Activated gamma-delta T cell treated with anti-CD3 and anti-CD28 coated beads, Interleukin-2, amount 50 U/mL, for 16 hours (primary cell): ENCODE results near the gene SLC25A13.

Experiments
- DNase-seq: peaks from one replicate; pipeline ENCODE4 v3.0.0-alpha.2; 2020; ENCODE audit warnings: low read depth

SLC25A13 gene

GRCh38 chr7:96238976-96239766, 82.7 kb downstream of the SLC25A13 start:
- DNase-seq: no peak

DNA sequence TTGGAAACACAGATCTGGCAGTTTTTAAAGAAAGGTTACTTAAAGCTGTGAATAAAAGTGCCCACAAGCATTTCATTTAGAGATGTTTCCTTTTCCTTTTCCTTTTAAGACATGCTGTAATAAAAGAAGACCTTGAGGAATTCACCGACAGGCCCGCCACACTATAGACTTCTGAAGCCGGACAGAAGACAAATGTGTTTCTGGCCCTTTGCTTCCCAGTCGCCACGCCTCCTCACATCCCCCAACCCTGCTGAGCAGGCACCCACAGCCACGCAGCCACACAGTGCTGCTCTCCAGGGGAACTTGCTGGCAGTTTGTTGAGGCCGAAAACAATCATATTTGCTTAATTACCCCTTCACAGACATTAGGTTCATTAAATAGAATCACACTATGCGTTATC, 83.4 kb downstream of the SLC25A13 start:
- no peak for DNase-seq

- DNase-seq: no peak
Observed at GRCh38 chr7:96237040-96237439, 84.9 kb downstream of the SLC25A13 start.

GRCh38 chr7:96236198-96237039, 85.5 kb downstream of the SLC25A13 start:
- no peak for DNase-seq

- DNase-seq: no peak
Observed at GRCh38 chr7:96235281-96235680, 86.6 kb downstream of the SLC25A13 start.

DNA sequence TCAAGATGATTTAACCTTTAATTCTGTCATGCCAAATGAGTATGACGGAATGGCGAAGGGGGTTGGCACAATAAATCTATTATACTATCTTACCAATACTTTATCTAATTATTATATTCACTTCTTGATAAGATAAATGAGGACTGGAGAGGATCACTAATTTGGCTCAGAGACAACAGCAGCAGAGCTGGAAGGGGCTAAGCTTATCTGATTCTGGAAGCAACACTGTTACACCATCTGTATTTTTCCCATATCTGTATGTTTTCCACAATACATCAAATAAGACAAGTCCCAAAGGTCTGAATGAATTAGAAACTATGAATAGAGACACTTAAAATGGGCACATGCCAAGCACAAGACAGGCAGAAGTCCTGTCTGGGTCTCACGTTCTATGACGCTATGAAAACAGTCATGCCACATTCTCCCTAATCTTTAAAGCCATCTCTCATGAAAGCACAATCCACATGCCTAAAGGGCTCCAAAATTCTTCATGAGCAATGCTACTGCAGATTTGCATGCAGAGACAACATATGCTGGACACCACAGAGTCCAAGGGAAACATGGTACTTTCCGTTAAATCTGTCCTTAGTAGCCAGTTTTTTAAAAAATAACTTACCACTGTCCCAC, 88.3 kb downstream of the SLC25A13 start:
- DNase-seq: no peak

DNA sequence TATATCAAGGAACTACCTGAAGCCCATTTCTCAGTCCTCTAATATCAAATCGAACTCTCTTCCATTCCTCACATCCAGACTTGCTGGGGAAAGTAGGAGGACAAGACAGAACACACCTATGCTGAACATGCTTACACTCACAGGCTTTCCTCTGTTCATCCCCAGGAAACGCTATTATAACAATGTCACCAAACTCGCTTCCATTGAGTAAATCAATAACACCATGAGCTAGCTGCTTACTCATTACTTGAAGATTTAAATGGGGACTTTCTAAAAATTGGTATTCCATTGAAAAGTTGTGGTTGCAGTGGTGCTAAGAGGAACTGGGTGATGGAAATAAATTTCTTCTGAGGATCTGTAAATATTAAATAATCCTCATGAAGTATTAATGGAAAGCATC, 88.8 kb downstream of the SLC25A13 start:
- no peak for DNase-seq

DNA sequence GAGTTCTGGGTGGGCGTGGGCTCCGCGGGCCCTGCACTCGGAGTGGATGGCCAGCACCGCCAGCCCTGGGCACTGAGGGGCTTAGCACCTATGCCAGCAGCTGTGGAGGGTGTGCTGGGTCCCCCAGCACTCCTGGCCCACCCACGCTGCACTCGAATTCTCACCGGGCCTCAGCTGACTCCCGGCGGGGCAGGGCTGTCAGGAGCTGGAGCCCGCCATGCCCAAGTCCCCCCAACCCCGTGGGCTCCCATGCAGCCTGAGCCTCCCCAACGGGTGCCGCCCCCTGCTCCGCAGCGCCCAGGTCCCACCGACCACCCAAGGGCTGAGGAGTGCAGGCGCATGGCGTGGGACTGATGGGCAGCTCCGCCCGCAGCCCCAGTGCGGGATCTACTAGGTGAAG, 93.1 kb downstream of the SLC25A13 start:
- DNase-seq: no peak

- DNase-seq: no peak
Observed at GRCh38 chr7:96225251-96225650, 96.6 kb downstream of the SLC25A13 start.

DNA sequence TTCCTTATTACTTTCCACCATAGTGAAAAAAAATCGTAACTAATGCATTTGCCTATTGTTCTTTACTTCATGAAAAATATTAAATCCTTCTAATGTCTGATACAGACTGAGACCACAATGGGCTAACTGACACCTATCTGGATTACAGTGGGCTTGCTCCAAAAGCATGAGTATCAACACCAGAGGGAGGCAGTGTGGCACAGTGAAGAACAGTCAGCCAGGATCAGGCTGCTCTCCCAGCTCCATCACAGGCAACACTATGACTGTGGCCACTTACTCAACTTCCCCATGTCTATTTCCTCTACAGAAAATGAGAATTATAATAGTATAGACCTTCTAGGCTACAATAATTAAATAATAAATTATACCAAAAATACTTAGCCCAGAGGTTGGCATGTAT, 97.2 kb downstream of the SLC25A13 start:
- DNase-seq: no peak

GRCh38 chr7:96224073-96224472, 97.8 kb downstream of the SLC25A13 start:
- DNase-seq: no peak

DNA sequence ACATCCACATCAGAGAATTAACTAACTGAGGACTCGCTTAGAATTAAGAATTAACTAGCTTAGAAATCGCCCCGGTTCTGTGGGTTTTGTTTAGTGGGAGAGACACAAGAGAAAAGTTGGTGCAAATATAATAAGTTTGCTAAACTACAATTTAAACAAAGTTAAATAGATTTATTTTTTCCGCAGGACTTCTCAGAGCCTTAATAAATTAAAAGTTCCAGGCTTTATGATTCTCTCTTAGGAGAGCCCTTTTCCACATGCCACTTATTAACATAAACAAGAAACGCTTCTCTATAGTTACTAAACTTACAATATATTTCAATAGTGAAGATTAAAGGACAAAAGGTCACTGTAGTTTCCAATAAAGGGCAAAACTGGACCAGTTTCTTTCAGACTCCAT, 100.0 kb downstream of the SLC25A13 start:
- DNase-seq: no peak

- no peak for DNase-seq
Observed at GRCh38 chr7:96219378-96220130, 102.3 kb downstream of the SLC25A13 start.

DNA sequence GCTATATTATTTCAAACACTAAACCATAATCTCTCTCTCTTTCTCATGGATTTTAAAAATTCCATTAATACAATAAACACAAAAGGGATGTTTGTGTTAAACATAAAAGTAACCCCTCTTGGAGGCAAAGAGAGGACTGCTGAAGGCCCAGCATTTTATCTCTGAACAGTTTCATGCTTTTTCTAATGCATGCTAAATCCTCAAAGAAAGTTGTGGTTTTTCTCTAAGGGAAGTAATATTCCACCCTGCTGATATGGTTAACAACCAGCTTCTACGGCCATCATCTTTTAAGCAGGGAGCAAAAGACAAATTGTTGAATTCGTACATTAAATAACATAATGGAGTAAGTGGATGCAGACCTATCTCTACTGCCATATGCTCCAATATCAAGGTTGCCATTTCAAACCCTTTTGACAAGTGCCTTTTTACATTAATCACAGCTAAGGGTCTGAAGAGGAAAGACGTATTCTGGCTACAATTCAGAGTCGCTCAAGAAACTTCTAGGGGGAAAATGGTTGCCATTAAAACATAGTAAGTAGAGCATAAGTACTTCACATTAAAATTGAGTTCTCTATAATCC, 103.1 kb downstream of the SLC25A13 start:
- no peak for DNase-seq

- no peak for DNase-seq
Observed at GRCh38 chr7:96217147-96217546, 104.8 kb downstream of the SLC25A13 start.

GRCh38 chr7:96216373-96216772, 105.5 kb downstream of the SLC25A13 start:
- no peak for DNase-seq

GRCh38 chr7:96212474-96212873, 109.4 kb downstream of the SLC25A13 start:
- no peak for DNase-seq

- no peak for DNase-seq
Observed at GRCh38 chr7:96211954-96212353, 109.9 kb downstream of the SLC25A13 start.

DNA sequence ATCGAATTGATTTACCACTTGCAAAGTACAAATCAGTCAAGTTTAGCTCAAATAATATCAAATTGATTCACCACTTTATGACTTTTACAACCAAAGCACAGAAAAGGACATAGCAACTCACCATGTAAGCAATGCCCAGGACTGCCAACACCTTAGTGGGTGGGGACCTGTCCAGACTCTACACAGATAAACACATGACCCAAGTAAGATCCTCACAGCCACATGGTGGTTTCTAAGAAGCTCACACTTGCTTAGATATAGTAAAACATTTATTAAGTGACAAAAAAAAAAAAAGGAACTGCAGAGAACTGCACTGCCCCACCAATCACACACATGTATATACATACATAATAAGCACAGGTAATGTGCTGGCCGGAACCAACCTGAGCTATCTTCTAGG, 116.2 kb downstream of the SLC25A13 start:
- DNase-seq: no peak

DNA sequence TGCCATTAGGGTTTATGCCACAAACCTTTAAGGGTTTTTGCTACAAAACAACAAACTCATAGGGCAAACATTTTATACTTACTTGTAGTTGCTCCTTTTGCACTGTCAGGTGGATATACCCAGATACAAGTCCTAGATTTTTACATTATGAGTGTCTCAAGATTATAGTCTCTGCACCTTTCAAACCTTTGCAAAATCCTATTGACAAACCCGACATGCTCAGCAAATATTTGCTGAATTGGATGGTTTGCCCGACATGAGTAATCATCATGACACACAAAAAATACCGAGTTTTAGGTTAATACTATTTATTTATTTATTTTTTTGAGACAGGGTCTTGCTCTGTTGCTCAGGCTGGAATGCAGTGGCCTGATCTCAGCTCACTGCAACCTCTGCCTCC, 117.3 kb downstream of the SLC25A13 start:
- DNase-seq: no peak

GRCh38 chr7:96203786-96204185, 118.1 kb downstream of the SLC25A13 start:
- no peak for DNase-seq

DNA sequence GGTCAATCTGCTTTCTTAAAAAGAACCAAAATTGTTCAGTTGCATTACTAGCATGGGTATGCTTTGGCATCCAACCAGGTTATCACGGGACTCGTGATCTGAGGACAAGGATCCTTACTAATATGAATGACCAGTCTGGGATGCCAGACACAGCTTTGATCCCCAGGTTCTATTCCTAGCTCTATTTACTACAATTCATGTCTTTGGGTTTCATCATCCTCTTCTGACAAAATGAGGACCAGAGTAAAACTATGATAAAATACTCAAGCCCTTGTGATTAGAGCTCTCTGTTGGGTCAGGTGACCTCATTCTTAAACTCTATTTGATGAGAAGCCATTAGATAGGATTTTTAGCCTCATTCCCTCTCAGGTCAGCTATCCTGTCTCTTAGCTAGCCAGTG, 119.8 kb downstream of the SLC25A13 start:
- no peak for DNase-seq
